GM19468 (cell line): ENCODE measurements around the gene ZNRF3.
"Not testable (repeated sequence)": the region's sequence is repeated elsewhere in the genome, so short reads cannot be mapped to it uniquely, and the experiment has no call there.

Source experiments
- ATAC-seq: cut with Tn5 transposase; IDR thresholded peaks from one replicate; pipeline ENCODE4 v1.9.1; 2021; ENCODE audit warnings: mild to moderate bottlenecking, moderate library complexity, moderate number of reproducible peaks; ENCODE audit not compliant: unreplicated experiment; ENCODE audit errors: extremely low read depth

Gene ZNRF3

DNA sequence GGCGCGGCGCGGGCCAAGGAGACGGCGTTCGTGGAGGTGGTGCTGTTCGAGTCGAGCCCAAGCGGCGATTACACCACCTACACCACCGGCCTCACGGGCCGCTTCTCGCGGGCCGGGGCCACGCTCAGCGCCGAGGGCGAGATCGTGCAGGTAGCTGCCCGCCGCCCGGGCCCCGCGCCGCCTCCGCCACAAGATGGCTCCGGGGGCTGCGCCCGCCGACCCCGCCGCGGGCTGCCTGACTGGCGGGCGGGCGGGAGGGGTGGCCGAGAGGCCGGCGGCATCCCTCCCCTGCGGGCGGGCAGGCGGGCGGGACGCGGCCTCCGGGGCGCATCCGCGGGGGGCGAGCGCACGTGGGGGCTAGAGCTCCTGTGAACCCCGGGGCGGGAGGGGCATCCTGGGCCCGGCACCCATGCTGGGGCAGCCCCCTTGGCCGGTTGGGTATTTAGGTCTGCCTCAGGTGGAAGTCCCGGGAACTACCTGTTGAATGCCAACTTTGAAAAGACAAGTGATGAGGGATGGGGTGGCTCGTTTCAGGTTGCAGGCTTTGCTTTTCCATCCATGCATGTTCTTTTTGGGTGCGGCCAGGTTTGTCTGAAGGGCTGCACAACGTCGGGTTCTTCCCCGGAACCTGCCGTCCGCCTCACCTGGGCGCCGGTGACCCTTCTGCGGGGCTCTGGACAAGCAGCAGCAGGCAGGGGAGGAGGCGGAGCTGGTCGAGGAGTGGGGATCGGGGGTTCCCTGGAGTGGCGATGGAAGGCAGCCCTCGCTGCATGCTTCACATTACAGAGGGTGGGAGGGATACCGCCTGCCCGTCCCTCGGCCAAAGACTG lies 760 bp downstream of the ZNRF3 start:
- ATAC-seq: no peak

GRCh38 chr22:28884747-28885350 lies 1.5 kb downstream of the ZNRF3 start:
- ATAC-seq: no peak

GRCh38 chr22:28885939-28886338 lies 2.6 kb downstream of the ZNRF3 start:
- ATAC-seq: no peak

DNA sequence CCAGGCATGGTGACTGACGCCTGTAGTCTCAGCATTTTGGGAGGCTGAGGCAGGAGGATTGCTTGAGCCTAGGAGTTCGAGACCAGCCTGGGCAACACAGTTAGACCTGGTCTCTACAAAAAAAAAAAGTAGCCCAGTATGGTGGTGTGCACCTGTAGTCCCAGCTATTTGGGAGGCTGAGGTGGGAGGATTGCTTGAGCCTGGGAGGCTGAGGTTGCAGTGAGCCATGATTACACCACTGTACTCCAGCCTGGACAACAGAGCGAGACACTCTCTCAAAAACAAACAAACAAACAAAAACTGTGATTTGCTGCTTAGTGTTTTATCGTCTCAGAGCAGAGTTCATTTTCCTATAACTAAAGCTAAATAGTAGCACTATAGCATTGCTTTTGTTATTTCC lies 3.3 kb downstream of the ZNRF3 start:
- ATAC-seq: not testable (repeated sequence)

- no peak for ATAC-seq
These were observed 4.5 kb downstream of the ZNRF3 start for GRCh38 chr22:28887725-28888459.

DNA sequence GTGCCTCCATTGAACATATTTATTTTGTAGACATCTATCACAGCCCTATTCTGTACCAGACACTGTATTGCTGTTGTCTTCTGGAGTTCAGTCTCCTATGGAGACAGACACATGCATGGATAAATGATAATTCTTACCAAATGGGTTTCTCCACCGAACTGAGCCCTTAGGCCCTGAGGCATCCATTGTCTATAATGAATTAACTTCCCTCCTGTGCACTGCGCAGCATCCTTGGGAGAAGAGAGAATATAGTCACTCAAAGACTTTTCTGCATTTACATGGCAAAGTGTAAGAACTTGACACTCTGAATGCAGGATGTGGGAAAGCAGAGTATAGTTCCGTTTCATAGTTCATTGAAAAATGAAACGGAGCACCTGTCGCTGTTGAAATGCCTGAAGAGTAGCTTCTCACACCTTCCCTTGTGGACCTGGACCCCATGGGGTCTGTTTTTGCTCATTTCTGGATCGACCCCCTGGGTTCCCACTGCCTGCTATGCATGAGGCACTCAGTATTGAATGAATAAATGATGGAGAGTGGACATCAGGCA lies 6.2 kb downstream of the ZNRF3 start:
- ATAC-seq: no peak

- no peak for ATAC-seq
These were observed 7.9 kb downstream of the ZNRF3 start for GRCh38 chr22:28891156-28891733.

- no peak for ATAC-seq
These were observed 8.9 kb downstream of the ZNRF3 start for GRCh38 chr22:28892175-28892731.

GRCh38 chr22:28893810-28894209 lies 10.4 kb downstream of the ZNRF3 start:
- ATAC-seq: no peak

DNA sequence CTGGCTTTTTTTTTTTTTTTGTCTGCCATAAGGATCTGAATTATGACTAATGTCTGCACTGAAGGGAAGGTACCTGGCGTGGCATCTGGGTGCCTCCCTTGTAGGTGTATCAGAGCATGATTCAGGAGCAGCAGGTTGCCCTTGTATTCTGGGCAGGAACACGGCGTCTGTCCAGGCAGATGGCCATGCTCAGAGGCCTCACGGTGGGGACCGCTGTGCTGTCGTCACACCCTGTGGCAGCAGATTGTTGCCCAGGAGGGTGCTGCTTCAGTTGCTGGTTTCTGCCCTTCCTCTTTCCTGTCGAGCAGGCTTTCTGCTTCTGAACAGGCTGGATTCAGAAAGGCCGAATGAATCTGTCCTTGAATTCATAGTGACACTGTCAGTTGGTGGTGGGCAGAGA lies 11.0 kb downstream of the ZNRF3 start:
- no peak for ATAC-seq

- ATAC-seq: no peak
These were observed 11.4 kb downstream of the ZNRF3 start for GRCh38 chr22:28894807-28895206.

DNA sequence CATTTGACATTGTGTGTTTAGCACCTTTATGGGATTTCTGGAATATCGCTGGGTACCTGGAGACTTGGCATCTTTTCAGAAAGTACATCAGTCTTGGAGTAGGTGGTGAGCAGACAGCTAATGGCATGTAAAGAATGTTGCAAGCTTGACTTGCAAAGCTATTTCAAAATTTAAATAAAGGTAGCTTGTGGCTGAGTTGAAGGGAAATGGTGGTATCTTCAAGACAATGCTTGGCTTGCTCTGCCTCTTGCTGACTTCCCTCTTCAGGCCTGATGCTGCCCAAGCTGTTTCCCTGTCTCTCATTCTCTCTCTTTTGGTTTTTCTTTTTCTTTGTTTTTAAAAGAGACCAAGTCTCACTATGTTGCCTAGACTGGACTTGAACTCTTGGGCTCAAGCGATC lies 13.2 kb downstream of the ZNRF3 start:
- ATAC-seq: no peak

- ATAC-seq: no peak
These were observed 14.9 kb downstream of the ZNRF3 start for GRCh38 chr22:28898233-28898629.

DNA sequence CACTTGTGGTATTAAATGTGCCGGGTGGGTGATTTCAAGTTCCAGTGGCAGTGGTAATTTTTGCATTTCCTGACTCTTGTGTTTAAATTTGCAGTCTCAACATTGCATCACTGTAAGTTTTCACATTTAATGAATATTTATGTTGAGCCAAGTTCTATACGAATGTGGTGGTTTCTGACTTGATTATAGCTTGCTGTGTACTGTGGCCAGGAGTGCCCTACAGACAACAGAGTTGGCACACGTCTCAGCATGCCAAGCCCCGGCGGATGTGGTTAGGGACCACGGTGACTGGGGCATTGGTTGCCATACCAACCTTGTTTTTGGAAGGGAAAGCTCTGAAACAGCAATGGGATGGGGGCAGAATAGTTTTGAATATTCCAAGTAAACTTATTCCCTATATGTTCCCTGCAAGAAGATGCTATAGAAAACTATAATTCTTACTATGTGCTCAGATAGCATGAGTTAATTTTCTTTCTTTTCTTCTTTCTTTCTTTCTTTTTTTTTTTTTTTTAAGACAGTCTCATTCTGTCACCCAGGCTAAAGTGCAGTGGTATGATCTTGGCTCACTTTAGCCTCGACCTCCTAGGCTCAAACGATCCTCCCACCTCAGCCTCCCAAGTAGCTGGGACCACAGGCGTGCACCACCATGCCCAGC lies 16.0 kb downstream of the ZNRF3 start:
- no peak for ATAC-seq

DNA sequence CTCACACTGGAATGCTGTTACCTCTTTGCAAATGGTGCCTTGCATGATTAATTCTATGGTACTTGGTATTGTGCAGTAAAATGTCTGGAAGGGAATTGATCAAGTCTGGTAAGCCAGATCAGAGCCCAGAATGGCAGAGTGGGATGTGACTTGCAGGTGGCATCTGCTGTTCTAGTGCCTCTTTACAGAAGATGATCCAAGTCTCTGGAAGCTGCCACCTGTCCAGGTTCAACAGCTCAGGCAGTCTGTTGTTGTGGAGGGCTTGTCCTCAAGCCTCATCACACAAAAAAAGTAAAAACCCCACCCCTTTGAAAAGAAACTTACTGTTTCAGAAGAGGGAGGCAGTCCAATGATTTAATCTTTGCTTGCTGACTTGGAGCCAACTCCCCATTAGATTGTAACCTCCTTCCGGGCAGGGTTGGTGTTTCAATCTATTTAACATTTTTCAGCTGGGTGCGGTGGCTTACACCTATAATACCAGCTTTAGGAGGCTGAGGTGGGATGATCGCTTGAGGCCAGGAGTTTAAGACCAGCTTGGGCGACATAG lies 17.1 kb downstream of the ZNRF3 start:
- ATAC-seq: no peak

DNA sequence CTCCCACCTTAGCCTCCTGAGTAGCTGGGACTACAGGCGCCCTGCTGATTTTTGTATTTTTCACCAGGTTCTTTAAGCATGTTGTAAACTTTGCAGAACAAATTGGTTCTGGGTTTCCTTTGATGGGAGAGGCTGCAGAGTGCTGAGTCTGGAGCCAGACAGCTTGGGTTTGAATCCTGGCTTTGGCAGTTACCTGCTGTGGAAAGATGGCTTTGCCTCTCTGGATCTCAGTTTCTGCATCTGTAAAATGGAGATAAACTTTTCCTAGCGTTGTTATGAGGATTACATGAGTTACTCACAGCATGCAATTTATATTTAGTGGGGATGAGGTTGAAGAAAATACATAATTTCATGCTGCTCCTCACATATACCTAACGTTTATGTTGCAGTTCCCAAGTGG lies 19.1 kb downstream of the ZNRF3 start:
- ATAC-seq: no peak

DNA sequence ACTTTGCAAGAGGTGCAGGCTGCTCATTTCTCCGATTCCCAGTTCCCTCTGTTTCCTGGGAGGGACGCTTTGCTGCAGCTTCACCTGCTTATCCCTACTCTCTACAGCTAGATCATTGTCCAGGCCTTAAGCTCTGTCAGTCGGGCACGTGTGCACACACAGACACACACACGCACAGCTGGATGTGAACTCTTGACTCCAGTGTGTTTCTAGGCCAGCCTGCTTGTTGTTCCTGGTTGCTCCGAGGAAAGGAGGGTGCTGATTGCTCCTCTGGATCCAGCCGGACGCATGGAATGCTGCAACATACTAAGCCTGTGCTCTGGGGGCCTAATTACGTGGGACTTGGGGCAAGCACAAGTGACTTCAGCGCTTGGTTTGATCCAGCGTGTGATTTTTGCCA lies 19.7 kb downstream of the ZNRF3 start:
- ATAC-seq: no peak

DNA sequence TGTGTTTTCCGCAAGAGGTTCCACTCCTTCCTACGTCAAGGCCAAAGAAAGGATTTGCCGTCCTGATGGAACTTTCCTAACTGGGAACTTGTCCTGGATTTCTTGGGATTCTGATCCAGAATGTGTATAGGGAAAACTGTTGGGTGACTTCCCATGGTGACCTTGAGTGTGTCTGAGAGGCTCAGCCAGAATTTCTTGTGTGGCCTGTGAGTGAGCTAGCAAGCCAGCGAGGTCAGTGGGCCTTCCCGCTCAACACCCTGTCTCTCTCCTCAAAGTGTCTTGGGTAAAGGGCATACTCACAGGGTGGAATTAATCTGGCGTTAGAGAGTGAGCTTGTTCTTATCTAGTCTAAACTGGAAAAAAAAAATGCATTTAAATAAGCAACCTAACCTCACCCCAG lies 20.4 kb downstream of the ZNRF3 start:
- no peak for ATAC-seq

DNA sequence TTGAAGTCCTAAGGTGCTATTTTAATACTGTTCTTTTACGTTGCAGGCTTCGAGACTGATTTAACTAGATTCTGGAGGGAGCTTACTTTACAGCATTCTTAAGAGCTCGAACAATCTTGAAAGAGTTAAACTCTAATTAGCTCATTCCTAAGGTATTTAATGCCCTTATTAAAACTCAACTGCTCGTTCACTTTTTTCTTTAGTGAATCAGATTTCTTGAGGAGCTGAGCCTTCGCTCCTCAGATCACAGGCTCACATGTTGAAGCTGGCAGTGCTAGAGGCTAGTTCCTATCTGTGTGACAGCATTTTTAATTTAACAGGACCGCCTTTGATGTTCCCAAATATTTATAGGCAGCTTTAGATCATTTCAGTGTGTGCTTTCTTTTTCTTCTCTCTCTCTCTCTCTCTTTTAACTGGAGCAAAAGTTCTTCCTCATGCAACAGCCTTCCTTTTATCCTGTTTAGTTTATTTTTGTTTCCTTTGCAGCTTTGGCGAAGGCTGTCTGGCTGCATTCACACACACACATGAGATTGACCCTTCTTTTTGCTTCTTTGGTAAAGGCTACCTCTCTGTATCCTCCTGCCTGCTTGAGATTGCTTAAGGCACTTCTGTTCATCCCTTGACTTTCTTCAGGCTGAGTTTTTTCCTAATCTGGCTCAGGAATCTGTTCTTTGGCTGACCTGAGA lies 21.0 kb downstream of the ZNRF3 start:
- no peak for ATAC-seq
